HG03196 (cell line): ENCODE results near the gene TARBP1.
A peak's percentile ranks its signal among the peaks of the same experiment; 100 is the strongest.
"Not testable (repeated sequence)": the region's sequence is repeated elsewhere in the genome, so short reads cannot be mapped to it uniquely, and the experiment has no call there.

Experiments used
- ATAC-seq: cut with Tn5 transposase; IDR thresholded peaks from one replicate; pipeline ENCODE4 v1.9.1; 2021; ENCODE audit not compliant: unreplicated experiment

The TARBP1 gene

DNA sequence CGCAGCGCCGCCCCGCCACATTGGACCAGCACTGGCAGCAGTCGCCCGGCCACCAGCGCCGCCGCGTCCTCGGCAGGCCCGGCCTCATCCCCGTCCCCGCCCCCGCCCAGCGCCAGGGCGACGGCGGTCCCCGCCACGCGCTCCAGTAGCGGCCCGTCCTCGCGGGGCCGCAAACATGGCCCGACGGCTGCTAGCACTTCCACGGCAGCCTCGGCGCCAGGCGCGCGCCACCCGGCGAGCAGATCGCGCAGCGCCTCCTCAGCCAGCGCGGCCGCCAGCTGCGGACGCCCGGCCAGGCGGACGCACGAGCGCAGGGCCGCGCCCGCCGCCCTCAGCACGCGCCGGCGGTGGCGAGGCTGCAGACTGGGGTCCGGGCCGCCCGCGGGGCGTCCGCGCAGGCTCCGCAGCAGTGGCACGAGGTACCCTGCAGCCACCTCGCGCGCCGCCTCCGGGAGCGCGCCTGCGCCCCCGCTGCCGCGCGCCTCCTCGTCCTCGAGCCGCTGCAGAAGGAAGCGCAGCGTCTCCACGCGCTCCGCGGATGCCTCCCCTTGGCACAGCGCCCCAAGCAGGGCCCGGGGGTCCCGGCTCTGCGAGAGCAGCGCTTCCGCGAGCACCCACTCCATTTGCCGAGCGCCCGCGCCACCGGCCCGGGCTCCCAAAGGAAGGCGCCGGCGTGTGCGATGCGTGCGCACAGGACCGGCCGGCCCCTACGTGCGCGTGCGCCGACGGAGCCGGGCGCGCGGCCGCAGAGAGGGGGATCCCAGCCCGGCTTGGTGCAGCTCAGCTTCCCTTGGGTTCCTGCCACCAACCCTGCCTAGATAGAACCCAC, at the start of gene TARBP1:
TARBP1 (minus strand) TSS at position 699 of the 829 bp plus-strand sequence; CDS start at position 623, 76 bp downstream.
- ATAC-seq = peak; percentile 72

DNA sequence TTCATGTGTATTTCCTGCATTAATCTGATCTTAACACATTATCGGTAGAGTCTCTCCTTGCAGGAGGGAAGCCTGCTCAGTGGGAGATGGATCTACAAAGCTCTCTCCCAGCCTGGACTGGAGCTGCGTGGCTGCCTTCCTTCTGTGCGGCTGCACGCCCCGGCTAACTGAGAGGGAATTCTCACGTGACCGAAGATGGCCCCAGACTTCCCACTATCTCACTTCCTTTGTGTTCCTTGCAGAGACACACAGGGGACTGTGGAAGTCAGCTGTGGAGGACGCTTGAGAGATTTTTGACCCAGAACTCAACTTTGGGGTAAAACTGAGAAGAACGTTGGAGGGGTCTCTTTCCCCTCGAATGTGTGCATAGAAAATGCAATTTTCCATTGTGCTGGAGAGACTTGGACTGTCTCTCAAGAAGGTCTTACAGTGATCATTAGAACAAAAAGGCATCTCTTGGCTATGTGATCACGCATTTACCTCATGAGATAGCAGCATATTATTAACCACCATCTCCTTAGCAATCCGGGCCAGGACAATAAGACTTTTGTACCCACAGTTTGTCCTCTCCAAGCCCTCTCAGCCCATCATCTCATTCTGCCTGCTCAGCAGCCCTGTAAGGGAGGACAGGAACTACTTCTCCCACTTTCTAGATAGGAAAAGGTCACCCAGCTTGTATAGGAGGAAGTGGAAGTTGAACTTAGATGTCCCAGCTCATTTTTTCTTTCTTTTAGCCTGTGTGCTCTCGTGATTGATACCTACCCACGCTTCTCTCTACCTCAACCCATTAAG, 49.3 kb upstream of the TARBP1 start:
- ATAC-seq = no peak

DNA sequence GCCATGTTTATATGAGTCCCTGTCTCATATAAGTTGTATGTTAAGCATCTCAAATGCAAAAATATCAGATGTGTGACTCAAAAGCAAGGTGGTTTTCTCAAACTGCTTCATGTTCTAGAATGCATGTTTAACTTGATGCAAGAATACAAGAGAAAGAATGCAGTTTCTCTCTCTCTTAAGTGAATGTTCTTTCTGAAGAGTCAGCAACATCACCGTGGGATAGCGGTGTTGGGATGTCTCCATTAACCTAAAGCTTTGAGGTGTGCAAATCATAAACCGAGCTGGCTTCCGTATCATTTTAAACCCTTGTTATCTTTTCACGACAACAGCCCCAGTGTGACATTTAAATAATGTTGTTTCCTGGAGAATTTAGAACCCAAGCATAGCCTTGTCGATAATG, 48.4 kb upstream of the TARBP1 start:
- no peak for ATAC-seq

GRCh38 chr1:234526922-234527321, 47.9 kb upstream of the TARBP1 start:
- no peak for ATAC-seq

DNA sequence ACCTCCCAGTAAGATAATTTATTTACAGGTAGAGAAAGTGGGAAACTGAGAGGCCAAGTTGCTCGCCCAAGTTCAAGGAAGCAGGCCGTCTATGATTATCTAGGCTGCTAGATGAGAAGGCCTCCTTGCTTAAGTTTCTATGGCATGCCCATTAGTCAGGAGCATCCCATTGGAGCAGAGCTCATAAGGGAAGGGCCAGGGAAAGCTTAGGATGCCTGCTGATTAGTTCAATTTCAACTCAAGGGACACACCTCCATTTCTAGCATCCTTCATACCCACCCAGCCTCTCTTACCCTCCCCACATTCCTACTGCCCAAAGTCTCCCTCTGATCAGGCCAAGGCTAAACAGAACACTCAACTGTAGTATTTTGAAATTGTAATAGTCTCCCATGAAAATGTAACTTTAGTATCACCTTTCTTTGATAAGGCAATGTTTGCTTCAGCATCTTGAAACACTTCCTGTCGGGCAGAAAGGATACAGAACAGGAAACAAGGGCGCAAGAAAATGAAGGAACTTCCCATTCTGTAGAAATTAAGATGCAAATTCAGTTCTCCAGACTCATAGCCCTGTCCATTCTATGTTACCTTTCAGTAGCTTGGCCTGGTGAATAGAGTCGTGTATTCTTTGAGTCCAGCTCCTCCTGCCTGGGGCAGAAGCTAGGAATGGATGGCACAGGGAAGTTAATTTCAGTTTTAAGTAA, 46.3 kb upstream of the TARBP1 start:
- ATAC-seq = no peak

DNA sequence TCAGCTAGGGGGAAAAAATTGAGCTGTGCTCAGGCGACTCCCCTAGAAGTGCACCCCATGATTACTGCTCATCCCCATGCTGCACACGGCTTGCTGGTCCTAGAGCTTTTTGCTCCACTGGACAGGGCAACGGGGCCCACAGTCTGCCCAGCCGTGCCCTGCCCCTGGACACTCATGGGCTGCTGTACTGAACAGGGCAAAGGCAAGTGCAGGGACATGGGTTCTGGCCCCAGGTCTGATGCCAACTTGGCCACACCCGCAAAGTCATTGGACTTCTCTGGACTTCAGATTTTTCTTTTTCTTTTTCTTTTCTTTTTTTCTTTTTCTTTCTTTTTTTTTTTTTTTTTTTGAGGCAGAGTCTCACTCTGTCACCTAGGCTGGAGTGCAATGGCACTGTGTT, 42.9 kb upstream of the TARBP1 start:
- ATAC-seq = no peak

DNA sequence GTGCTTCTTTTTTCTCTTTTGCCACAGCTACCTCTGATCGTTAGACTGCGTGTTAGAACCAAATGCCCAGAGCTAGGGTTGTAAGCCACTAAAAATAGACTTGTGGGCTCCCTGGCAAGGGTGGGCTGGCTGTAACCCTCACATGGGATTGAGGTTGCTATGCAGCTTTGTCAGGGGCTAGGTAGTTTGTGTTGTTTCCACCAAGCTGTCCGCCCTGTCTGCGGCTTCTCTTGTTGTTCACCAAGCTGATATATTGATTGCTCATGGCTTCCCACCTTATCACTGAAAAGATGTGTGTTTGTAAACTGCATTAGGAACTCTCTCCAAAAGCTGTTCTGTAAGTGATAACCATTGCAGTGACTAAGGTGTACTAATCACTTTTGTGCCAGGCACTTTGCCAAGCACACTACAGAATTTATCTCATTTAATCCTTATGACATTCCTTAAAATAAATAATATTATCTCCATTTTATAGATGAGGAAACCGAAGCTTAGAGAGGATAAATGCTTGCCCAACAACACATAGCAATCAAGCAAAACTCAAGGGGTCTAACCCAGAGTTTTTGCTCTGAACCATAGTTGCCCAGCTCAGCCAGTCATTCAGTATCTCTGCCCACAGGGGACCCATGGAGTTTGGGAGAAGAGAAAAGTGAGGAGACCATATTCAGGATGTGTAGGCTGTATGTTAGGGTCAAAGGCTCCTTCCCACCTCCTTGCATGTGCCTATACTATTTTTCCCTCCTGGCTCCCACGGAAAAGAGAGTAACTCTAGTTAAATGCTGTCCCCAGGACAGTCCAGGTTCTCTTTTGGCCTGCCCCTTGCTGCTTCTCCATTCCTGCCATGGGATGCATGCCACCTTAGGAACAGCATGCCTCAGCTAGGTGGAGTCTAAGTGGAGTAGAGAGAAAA, 42.2 kb upstream of the TARBP1 start:
- no peak for ATAC-seq

DNA sequence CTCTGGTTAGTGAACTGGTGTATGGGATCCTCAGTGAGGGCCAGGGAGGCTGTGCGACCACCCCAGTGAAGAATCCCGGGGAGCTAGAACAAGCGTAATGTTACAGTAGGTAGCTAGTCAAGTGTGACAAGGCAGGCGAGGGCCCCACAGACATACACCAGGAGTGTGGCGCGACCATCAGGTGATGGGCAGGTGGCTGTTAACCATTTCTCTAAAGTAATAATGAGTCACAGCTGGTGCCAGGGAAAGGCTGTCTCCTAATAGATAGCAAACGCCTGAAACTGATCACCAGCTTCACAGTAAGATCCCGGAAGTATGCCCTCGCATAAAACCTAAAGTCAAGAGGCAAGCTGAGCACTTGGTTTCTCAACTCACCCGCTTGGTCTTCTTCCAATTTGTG, 40.5 kb upstream of the TARBP1 start:
- no peak for ATAC-seq

GRCh38 chr1:234518876-234519275, 39.9 kb upstream of the TARBP1 start:
- no peak for ATAC-seq

- ATAC-seq = not testable (repeated sequence)
These were observed 39.1 kb upstream of the TARBP1 start for GRCh38 chr1:234518086-234518485.

- ATAC-seq = no peak
These were observed 38.3 kb upstream of the TARBP1 start for GRCh38 chr1:234517110-234517802.

- ATAC-seq = no peak
These were observed 36.9 kb upstream of the TARBP1 start for GRCh38 chr1:234515821-234516241.

DNA sequence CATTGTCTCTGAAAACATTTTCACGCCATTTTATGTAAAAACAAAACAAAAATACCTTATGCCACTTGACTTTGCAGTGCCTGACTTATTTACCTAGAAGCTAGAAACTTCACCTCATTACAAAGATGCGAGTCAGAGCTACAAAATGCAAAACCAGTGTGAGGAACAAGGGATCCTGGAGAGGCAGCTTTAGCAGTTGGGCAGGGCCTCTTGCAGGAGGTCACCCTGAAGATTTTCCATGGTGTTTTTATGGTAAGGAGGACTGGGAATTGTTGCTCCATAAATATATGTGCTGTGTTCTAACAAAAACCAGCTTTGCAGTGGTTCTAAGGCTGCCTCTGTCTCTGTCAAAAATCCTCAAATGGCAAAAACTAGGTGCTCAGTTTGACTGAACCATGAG, 36.4 kb upstream of the TARBP1 start:
- no peak for ATAC-seq

DNA sequence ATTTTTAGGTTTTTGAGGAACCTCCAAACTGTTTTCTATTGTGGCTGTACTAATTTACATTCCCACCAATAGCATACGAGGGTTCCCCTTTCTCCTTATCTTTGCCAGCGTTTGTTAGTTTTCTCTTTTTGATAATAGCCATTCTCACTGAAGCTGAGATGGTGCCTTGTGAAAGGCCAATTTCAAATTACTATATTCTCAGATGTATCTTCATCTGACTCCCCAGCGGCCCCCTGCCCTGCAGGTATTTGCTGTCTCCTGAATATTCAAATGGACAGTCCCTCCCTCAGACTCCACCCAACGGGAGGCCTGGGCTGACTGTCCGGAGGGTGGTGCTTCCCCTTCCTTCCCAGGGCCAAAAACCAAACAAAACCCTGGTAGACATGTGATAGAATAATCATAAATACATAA, 33.5 kb upstream of the TARBP1 start:
- no peak for ATAC-seq

GRCh38 chr1:234509457-234510328, 30.7 kb upstream of the TARBP1 start:
- no peak for ATAC-seq

GRCh38 chr1:234507626-234508387, 28.8 kb upstream of the TARBP1 start:
- no peak for ATAC-seq

DNA sequence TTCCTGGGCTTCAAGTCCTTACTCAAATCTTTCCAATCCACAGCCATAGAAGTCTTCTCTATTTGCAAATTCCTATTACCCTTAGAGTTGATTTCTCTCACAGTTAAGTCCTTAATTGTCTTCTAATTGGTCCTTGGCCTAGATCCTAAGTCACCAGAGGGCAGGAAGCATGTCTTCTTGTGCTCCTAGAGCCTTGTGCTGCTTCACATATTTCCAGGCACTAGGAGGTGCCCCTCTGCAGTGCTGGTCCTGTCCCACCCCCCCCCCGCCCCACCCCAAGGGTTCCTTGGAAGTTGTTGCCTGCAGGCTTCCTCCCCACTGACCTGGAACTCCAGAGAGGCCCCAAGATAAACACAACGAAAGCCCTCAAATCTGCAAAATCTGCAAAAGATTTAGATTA, 28.1 kb upstream of the TARBP1 start:
- no peak for ATAC-seq

DNA sequence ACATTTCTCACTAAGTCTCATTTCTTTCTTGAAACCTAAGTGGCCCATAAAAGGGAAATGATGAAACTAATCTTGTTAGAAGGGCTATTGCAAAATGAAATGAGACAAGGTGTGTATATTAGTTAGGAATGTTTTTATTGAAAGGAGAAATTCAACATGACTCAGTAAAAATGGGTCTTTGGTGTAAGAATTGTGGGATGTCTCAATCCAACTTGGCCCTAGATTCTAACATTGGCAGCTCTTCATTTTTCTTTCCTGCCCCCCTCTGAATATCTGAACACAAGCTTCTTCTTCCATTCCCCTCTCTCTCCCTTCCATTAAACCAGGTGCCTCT, 26.8 kb upstream of the TARBP1 start:
- no peak for ATAC-seq
